Measurements from ENCODE around the gene CRLF3.
A peak's percentile ranks its signal among the peaks of the same experiment; 100 is the strongest.
"Not testable (repeated sequence)": the region's sequence is repeated elsewhere in the genome, so short reads cannot be mapped to it uniquely, and the experiment has no call there.

Gene CRLF3

DNA sequence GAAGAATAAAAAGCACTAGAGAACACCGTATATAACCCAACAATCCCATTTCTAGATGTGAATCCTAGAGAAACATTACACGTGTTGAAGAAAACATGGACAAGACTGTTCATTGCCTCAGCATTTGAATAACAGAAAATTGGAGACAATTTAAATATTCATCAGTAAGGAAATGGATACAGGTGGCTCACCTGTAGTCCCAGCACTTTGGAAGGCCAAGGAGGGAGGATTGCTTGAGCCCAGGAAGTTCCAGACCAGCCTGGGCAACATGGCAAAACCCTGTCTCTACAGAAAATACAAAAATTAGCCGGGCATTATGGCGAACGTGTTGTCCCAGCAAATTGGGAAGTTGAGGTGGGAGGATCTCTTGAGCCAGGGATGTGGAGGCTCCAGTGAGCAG, 4.5 kb upstream of the CRLF3 start:
- H3K9ac ChIP-seq (ENCODE audit: low read length) = no peak overlapping the region
- no peak overlapping the region for H3K4me3 ChIP-seq (ENCODE audit: low read length)
- no peak overlapping the region for H3K27ac ChIP-seq (ENCODE audit: low read length)
- no peak overlapping the region for H2AFZ ChIP-seq (ENCODE audit: low read depth, low read length)
- H4K20me1 ChIP-seq (ENCODE audit: insufficient read depth, low read length) = peaks cover 9% of the 10 kb centered on the region
- TF ChIP-seq CTCF (IDR thresholded peaks at IDR 0.05; ENCODE audit: low read depth, low read length) = no peak
- no peak for TF ChIP-seq EZH2phosphoT487 (IDR thresholded peaks at IDR 0.05; ENCODE audit: low read depth)
- H3K36me3 ChIP-seq (replicated peaks; ENCODE audit: low read depth, low read length) = peaks cover 2% of the 10 kb centered on the region
- H3K4me1 ChIP-seq (ENCODE audit: low read length) = peaks cover 22% of the 10 kb centered on the region
- H3K79me2 ChIP-seq (ENCODE audit: low read length) = peaks cover 27% of the 10 kb centered on the region
- no peak overlapping the region for H3K4me2 ChIP-seq (ENCODE audit: low read length)
- H3K9me3 ChIP-seq (ENCODE audit: insufficient read depth, low read length) = no peaks in the 10 kb centered on the region
- no peaks in the 10 kb centered on the region for H3K27me3 ChIP-seq (ENCODE audit: low read depth, low read length)

DNA sequence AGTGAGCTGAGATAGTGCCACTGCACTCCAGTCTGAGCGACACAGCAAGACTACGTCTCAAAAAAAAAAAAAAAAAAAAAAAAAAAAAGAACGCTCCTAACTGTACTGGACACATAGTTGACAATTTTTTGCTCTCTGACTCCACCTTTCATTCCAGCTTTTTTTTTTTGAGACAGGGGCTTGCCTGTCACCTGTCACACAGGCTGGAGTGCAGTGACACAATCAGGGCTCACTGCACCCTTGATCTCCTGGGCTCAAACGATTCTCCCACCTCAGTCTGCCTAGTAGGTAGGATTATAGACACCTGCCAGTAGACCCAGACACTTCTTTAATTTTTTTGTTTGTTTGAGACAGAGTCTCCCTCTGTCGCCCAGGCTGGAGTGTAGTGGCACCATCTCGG, 2.6 kb upstream of the CRLF3 start:
- Histone ChIP-seq H3K4me2 (ENCODE audit: low read length) (no peak overlapping the region), H3K9ac (ENCODE audit: low read length) (no peak overlapping the region), H3K4me3 (ENCODE audit: low read length) (no peak overlapping the region), H3K27ac (ENCODE audit: low read length) (no peak overlapping the region), H2AFZ (ENCODE audit: low read depth, low read length) (no peak overlapping the region), H4K20me1 (ENCODE audit: insufficient read depth, low read length) (0 out of 2 replicates have a peak, but pooled peaks cover 5% of the 10 kb centered on the region), H3K27me3 (ENCODE audit: low read depth, low read length) (no peaks in the 10 kb centered on the region), H3K36me3 (replicated peaks; ENCODE audit: low read depth, low read length) (no peaks in the 10 kb centered on the region), H3K79me2 (ENCODE audit: low read length) (peaks cover 27% of the 10 kb centered on the region), H3K9me3 (ENCODE audit: insufficient read depth, low read length) (no peaks in the 10 kb centered on the region), H3K4me1 (ENCODE audit: low read length) (peaks cover 28% of the 10 kb centered on the region)
- no peak for TF ChIP-seq EZH2phosphoT487 (IDR thresholded peaks at IDR 0.05; ENCODE audit: low read depth)
- TF ChIP-seq CTCF (IDR thresholded peaks at IDR 0.05; ENCODE audit: low read depth, low read length) = no peak

- H4K20me1 ChIP-seq (ENCODE audit: insufficient read depth, low read length) = peaks cover 12% of the 10 kb centered on the region; the same call in 1 of the 2 replicates
- H2AFZ ChIP-seq (ENCODE audit: low read depth, low read length) = peak overlapping the region; percentile 55
- peaks cover 7% of the 10 kb centered on the region for H3K36me3 ChIP-seq (replicated peaks; ENCODE audit: low read depth, low read length)
- peak overlapping the region; percentile 65 for H3K27ac ChIP-seq (ENCODE audit: low read length)
- peak overlapping the region; percentile 97 for H3K4me2 ChIP-seq (ENCODE audit: low read length)
- H3K79me2 ChIP-seq (ENCODE audit: low read length) = peaks cover 55% of the 10 kb centered on the region
- no peaks in the 10 kb centered on the region for H3K9me3 ChIP-seq (ENCODE audit: insufficient read depth, low read length)
- H3K4me3 ChIP-seq (ENCODE audit: low read length) = peak overlapping the region; percentile 98
- TF ChIP-seq EZH2phosphoT487 (IDR thresholded peaks at IDR 0.05; ENCODE audit: low read depth) = no peak
- TF ChIP-seq CTCF (IDR thresholded peaks at IDR 0.05; ENCODE audit: low read depth, low read length) = no peak
- no peaks in the 10 kb centered on the region for H3K27me3 ChIP-seq (ENCODE audit: low read depth, low read length)
- H3K4me1 ChIP-seq (ENCODE audit: low read length) = peaks cover 29% of the 10 kb centered on the region
- peak overlapping the region; percentile 93 for H3K9ac ChIP-seq (ENCODE audit: low read length)
Measured at GRCh38 chr17:30824002-30824355, 513 bp downstream of the CRLF3 start.

- no peak for TF ChIP-seq CTCF (IDR thresholded peaks at IDR 0.05; ENCODE audit: low read depth, low read length)
- no peak for TF ChIP-seq EZH2phosphoT487 (IDR thresholded peaks at IDR 0.05; ENCODE audit: low read depth)
- Histone ChIP-seq H3K9me3 (ENCODE audit: insufficient read depth, low read length) (no peaks in the 10 kb centered on the region), H3K4me1 (ENCODE audit: low read length) (peaks cover 29% of the 10 kb centered on the region), H3K4me3 (ENCODE audit: low read length) (peak overlapping the region; percentile 98), H3K9ac (ENCODE audit: low read length) (peak overlapping the region; percentile 93), H2AFZ (ENCODE audit: low read depth, low read length) (no peak overlapping the region), H3K4me2 (ENCODE audit: low read length) (peak overlapping the region; percentile 97), H3K79me2 (ENCODE audit: low read length) (peaks cover 60% of the 10 kb centered on the region), H3K36me3 (replicated peaks; ENCODE audit: low read depth, low read length) (peaks cover 8% of the 10 kb centered on the region), H4K20me1 (ENCODE audit: insufficient read depth, low read length) (peaks cover 12% of the 10 kb centered on the region; the same call in 1 of the 2 replicates), H3K27me3 (ENCODE audit: low read depth, low read length) (no peaks in the 10 kb centered on the region), H3K27ac (ENCODE audit: low read length) (peak overlapping the region; percentile 65)
Measured at GRCh38 chr17:30823421-30823820, 1.1 kb downstream of the CRLF3 start.

DNA sequence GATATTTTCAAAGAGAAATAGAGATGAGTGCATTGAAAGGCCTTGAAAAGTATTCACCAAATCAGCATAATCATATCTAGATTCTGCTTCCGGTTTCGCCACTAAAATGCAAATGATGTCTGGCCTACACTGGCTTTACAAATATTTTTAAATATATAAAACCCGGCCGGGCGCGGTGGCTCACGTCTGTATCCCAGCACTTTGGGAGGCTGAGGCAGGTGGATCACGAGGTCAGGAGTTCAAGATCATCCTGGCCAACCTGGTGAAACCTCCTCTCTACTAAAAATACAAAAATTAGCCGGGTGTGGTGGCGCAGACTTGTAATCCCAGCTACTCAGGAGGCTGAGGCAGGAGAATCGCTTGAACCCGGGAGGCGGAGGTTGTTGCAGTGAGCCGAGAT, 1.6 kb downstream of the CRLF3 start:
- not testable (repeated sequence) for H3K9me3 ChIP-seq (ENCODE audit: insufficient read depth, low read length); H3K36me3 ChIP-seq (replicated peaks; ENCODE audit: low read depth, low read length); H3K27ac ChIP-seq (ENCODE audit: low read length); H3K27me3 ChIP-seq (ENCODE audit: low read depth, low read length); H3K9ac ChIP-seq (ENCODE audit: low read length); H2AFZ ChIP-seq (ENCODE audit: low read depth, low read length)
- Histone ChIP-seq H3K79me2 (ENCODE audit: low read length) (peaks cover 63% of the 10 kb centered on the region), H3K4me1 (ENCODE audit: low read length) (peaks cover 29% of the 10 kb centered on the region), H4K20me1 (ENCODE audit: insufficient read depth, low read length) (peaks cover 12% of the 10 kb centered on the region; the same call in 1 of the 2 replicates), H3K4me2 (ENCODE audit: low read length) (peak overlapping the region; percentile 49), H3K4me3 (ENCODE audit: low read length) (peak overlapping the region; percentile 19; the same call in 1 of the 2 replicates)

Measured in OCI-LY3 (cell line).